PC-9 (cell line): ENCODE measurements around the gene TOB2.

Experiments used
- EZH2 ChIP-seq: fragments of 200-600 bp; sonication (generic); IDR thresholded peaks from 2 replicates; pipeline ENCODE4 v1.8.0; 2017; ENCODE audit warnings: antibody characterized with exemption, low read depth
- TF ChIP-seq, protein P1 (sequence below): fragments of 200-600 bp; sonication (generic); conservative IDR thresholded peaks from 2 replicates; pipeline ENCODE4 v1.6.1; 2017; ENCODE audit warnings: mixed run types, antibody characterized with exemption, mild to moderate bottlenecking, moderate library complexity

DNA sequence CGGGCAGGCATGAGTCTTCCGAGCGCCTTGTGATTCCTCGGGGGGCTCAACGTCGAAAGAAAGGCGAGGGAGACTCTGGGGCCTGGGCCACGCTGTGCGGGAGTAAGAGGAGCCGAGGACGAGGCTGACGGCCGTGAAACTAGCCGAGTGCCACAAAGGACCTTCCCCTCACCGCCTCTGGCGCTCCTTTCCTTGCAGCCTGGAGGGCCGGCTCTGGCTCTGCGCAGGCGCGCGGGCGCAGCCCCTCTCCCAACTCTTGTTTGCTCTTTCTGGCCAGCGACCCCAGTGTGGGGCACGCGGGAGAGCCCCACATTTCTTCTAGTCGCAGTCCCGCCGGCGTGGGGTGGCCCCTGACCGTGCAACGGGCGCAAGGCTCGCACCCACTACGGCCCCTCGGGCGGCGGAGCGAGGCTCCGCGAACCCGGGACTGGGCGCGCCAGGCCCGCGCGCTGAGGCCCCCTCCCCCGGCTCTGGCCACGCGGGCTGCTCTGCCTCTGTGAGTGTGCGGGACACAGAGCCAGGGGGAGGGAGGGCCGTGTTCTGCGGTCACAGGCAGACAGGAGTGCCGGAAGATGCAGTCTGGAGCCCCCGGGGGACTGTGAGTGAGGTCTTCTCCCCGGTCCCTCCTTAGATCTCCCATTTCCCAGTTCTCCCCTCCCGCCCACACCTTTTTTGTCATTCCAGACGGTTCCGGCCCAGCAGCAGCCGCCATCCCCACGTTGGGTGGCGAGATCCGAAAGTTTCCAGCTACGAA is 1.0 kb upstream of the TOB2 start:
- TF ChIP-seq, protein P1, sequence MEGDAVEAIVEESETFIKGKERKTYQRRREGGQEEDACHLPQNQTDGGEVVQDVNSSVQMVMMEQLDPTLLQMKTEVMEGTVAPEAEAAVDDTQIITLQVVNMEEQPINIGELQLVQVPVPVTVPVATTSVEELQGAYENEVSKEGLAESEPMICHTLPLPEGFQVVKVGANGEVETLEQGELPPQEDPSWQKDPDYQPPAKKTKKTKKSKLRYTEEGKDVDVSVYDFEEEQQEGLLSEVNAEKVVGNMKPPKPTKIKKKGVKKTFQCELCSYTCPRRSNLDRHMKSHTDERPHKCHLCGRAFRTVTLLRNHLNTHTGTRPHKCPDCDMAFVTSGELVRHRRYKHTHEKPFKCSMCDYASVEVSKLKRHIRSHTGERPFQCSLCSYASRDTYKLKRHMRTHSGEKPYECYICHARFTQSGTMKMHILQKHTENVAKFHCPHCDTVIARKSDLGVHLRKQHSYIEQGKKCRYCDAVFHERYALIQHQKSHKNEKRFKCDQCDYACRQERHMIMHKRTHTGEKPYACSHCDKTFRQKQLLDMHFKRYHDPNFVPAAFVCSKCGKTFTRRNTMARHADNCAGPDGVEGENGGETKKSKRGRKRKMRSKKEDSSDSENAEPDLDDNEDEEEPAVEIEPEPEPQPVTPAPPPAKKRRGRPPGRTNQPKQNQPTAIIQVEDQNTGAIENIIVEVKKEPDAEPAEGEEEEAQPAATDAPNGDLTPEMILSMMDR, result no peak
- TF ChIP-seq EZH2, result no peak
